ENCODE measurements around the gene DAB2IP.
"Not testable (repeated sequence)": the region's sequence is repeated elsewhere in the genome, so short reads cannot be mapped to it uniquely, and the experiment has no call there.

DAB2IP gene

DNA sequence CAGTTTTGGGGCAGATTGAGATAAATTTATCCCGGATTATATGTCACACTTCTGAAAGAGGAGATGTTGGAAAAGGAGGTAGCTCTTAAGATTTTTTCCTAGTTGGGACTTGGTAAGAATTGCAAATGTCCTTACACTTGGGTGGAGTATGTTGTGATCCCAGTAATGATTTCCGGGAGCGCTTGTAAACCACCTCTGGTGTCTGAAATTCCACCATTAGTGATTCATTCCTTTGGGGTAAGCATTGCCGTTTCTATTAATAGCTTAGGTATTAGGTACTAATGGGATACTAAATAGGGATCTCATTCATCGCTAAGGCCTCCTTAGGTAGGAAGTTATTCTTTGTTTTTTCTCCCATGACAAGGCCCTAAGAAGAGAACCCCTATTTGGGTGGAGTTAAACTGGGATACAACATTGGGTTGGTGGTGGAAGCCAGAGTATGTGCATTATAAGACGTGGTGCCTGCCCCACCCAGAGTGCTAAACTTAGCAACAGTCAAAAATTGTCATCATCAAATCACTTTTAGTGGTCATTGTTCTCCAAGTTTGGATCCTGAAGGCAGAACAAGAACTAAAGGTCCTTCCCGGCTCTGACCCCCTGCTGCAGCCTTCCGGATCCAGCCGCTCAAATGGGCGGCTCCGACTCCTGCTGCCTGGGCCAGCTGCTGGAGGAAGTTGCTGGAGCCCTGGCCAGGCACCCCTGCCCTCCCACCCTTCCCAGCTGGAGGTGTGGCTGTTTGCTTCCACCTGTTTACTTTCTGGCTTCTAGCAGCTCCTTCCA lies 31.7 kb upstream of the DAB2IP start:
- H3K4me3 ChIP-seq (ENCODE audit: low read depth, low read length): no peak overlapping the region
- DNase-seq (ENCODE audit: low read depth): no peak
- TF ChIP-seq, protein P1, sequence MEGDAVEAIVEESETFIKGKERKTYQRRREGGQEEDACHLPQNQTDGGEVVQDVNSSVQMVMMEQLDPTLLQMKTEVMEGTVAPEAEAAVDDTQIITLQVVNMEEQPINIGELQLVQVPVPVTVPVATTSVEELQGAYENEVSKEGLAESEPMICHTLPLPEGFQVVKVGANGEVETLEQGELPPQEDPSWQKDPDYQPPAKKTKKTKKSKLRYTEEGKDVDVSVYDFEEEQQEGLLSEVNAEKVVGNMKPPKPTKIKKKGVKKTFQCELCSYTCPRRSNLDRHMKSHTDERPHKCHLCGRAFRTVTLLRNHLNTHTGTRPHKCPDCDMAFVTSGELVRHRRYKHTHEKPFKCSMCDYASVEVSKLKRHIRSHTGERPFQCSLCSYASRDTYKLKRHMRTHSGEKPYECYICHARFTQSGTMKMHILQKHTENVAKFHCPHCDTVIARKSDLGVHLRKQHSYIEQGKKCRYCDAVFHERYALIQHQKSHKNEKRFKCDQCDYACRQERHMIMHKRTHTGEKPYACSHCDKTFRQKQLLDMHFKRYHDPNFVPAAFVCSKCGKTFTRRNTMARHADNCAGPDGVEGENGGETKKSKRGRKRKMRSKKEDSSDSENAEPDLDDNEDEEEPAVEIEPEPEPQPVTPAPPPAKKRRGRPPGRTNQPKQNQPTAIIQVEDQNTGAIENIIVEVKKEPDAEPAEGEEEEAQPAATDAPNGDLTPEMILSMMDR (conservative IDR thresholded peaks at IDR 0.05; ENCODE audit: low read depth, low read length): no peak

DNA sequence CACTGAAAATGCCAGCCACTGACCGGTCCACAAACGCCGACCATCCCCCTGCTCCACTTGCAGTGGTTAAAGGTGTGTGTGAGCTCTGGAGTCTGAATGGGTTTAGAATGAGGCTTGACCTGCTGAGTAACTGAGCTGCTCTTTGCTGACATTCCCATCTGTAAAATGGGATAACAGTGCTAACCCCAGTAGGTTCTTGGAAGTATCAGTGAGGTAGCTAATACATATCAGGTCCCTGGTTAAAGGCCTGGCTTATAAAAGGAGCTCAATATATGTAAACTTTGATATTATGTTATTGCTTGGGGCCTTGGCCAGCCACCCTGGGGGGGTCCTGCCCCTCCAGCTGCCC lies 31.1 kb upstream of the DAB2IP start:
- H3K4me3 ChIP-seq (ENCODE audit: low read depth, low read length): no peak overlapping the region
- TF ChIP-seq, protein P1 (conservative IDR thresholded peaks at IDR 0.05; ENCODE audit: low read depth, low read length): no peak
- DNase-seq (ENCODE audit: low read depth): no peak

DNA sequence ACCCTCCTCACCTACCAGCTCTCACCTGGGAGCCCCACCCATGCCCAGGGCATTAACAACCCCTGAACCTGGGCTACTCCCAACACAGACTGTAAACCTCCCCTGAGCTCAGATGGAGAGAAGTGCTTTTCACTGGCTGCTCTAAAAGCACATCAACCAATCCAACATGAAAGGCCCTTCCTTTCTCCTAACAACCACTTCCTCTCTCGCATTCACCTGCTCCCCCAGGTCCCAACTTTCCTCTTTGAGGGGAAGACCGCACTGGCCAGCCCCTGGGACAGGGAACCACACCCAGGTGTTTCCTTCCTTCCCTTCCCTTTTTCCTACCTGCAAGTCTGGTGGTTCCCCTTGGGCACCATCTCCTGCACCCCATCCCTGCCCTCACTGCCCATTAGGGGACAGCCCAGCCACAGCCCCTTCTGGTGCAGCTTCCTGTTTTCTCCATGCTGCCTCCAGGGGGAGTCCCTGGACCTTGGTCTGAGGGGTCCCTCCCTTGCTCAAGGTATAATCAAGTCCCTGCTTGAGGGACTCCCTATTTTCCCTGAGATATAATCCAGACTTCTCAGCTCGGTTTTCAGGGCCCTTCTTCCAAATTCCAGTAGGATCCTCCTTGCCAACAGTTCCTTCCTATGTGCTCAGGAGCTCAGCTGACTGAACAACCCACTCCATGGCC lies 30.5 kb upstream of the DAB2IP start:
- peak; percentile 52 for DNase-seq (ENCODE audit: low read depth)
- TF ChIP-seq, protein P1 (conservative IDR thresholded peaks at IDR 0.05; ENCODE audit: low read depth, low read length): peak; percentile 74
- no peak overlapping the region for H3K4me3 ChIP-seq (ENCODE audit: low read depth, low read length)

DNA sequence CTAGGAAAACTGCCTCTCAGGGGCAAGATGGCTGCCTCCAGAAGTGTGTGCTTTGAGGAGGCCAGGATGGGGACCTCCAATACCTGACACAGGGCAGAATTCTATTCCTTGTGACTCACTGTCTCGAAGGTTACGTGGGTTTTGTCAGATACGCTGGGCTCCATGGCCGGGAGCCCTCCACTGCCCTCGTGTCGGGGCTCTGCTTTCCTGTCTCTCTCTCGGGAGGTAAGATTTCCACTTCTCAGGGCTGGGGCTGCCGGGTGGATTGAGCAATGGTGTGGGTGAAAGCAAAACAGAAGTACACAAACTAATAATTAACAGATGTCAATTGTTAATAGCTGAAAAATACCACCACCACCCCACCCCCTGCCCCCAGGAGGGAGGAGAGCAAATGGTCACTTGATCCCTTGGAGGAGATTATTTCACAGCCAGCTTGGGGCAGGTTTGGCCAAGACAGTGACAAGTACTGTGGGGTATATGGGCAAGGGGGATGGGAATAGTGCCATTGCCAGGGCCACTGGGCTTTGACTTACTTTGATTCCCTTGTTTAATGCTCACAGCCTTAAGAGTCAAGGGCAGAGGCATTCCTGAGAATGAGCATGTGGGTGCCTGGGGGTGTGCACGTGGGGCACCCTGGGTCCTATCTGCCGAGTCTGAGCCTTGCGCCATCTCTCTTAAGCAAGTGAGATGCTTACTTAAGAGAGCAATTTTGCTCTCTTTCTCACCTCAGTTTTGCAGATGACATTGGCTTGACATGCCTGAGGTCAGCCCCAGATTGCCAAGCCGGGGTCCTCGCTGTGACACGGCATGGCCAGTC lies 28.8 kb upstream of the DAB2IP start:
- TF ChIP-seq, protein P1 (conservative IDR thresholded peaks at IDR 0.05; ENCODE audit: low read depth, low read length): no peak
- no peak overlapping the region for H3K4me3 ChIP-seq (ENCODE audit: low read depth, low read length)
- no peak for DNase-seq (ENCODE audit: low read depth)

DNA sequence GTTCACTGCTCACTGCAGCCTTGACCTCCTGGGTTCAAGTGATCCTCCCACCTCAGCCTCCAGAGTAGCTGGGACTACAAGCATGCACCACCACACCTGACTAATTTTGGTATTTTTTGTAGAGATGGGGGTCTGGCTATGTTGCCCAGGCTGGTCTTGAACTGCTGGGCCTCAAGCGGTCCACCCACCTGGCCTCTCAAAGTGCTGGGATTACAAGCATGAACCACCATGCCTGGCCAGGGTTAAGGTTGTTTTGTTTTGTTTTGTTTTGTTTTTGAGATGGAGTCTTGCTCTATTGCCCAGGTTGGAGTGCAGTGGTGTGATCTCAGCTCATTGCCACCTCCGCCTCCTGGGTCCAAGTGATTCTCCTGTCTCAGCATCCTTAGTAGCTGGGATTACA lies 28.0 kb upstream of the DAB2IP start:
- not testable (repeated sequence) for DNase-seq (ENCODE audit: low read depth); H3K4me3 ChIP-seq (ENCODE audit: low read depth, low read length)

DNA sequence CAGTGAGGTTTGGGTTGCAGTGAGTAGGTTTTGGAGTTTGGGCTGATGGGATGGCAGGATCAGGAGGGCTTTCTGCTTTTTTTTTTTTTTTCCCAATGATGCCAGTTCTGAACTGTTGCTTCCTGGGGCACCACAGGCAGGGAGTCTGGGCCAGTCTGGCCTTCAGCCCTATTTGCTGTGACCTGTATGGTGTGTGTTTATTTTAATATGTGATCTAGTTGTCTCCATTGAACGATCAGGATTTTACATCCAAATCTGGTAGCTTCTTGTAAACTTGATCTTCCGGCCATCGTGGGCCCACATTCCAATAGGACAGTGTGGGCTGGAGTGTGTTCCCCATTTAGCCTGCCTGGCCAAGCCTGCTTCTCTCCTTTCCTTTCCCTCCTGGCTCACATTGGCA lies 25.8 kb upstream of the DAB2IP start:
- no peak overlapping the region for H3K4me3 ChIP-seq (ENCODE audit: low read depth, low read length)
- TF ChIP-seq, protein P1 (conservative IDR thresholded peaks at IDR 0.05; ENCODE audit: low read depth, low read length): no peak
- no peak for DNase-seq (ENCODE audit: low read depth)

DNA sequence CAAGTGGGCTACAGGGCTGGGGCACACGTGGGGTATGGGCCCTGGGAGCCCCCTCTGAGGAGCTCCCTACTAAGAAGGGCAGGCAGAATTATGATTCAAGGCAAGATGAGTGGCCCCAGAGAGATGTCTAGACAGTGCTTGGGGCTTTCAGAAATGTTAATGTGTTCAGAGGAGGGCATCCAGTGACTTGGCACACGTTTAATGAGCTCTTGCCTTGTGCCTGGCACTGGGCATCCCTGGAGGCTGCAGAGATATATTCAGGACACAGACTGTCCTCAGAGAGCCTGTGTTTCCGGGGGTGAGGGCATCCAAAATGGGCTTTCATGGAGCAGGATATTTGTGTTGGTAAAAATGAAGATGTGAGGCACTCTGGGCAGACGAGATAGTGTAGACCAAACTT lies 25.4 kb upstream of the DAB2IP start:
- DNase-seq (ENCODE audit: low read depth): no peak
- TF ChIP-seq, protein P1 (conservative IDR thresholded peaks at IDR 0.05; ENCODE audit: low read depth, low read length): no peak
- no peak overlapping the region for H3K4me3 ChIP-seq (ENCODE audit: low read depth, low read length)

Measured in choroid plexus epithelial cell (primary cell).